OCI-LY3 (cell line): ENCODE data around the gene EYA4.

Source experiments
- EZH2phosphoT487 ChIP-seq: fragments of 200-600 bp; shearing (Covaris generic); IDR thresholded peaks from 2 replicates; pipeline ENCODE4 v1.6.1; 2018; ENCODE audit warnings: antibody characterized with exemption, mixed run types, low read depth
- TF ChIP-seq, protein P1 (sequence below): fragments of 200-600, 300-600 bp; sonication (generic); IDR thresholded peaks from 2 replicates; pipeline ENCODE4 v1.5.1; 2014; ENCODE audit warnings: antibody characterized with exemption, low read length, low read depth

DNA sequence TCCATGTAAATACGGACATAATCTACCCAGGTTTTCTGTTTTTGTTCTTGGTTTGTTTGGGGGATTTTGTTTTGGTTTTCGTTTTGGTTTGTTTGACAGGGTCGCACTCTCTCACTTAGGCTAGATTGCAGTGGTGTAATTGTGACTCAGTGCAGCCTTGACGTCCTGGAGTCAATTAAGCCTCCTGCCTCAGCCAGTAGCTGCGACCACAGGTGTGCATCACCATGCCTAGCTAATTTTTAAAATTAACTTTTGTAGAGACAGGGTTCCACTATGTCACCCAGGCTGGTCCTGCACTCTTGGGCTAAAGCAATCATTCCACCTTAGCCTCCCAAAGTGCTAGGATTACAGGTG lies 37.8 kb upstream of the EYA4 start:
- TF ChIP-seq, protein P1, sequence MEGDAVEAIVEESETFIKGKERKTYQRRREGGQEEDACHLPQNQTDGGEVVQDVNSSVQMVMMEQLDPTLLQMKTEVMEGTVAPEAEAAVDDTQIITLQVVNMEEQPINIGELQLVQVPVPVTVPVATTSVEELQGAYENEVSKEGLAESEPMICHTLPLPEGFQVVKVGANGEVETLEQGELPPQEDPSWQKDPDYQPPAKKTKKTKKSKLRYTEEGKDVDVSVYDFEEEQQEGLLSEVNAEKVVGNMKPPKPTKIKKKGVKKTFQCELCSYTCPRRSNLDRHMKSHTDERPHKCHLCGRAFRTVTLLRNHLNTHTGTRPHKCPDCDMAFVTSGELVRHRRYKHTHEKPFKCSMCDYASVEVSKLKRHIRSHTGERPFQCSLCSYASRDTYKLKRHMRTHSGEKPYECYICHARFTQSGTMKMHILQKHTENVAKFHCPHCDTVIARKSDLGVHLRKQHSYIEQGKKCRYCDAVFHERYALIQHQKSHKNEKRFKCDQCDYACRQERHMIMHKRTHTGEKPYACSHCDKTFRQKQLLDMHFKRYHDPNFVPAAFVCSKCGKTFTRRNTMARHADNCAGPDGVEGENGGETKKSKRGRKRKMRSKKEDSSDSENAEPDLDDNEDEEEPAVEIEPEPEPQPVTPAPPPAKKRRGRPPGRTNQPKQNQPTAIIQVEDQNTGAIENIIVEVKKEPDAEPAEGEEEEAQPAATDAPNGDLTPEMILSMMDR: no peak
- TF ChIP-seq EZH2phosphoT487: no peak
